GM12878 (cell line): Measurements from ENCODE around the gene PPOX. TPM values are rescaled to one million over a fixed set of nuclear protein-coding genes. Genes with fewer than 3 reads are reported as not detected.

Experiments used
- ATAC-seq: fragments of 200-7000 bp; cut with Tn5 transposase; 3 replicates; pipeline ENCODE4 v1.9.1; 2020; ENCODE audit warnings: mild to moderate bottlenecking, moderate library complexity
- BruUV-seq: library from RNA; stranded (reverse); fragments of 400-500 nt; replicated peaks from 2 replicates; lab custom pipeline; 2021; lab: Mats Ljungman, UMichigan
- CTCF ChIA-PET: fragments of 300-600 bp; sonication (Branson Sonifier 250); formaldehyde crosslinking; extraction: SDS; loops from one replicate; lab custom pipeline; 2021; ENCODE audit warnings: inconsistent platforms; lab: Yijun Ruan, JAX
- POLR2A ChIA-PET: fragments of 350-600 bp; formaldehyde crosslinking; extraction: SDS; loops from one replicate; lab custom pipeline; 2021; ENCODE audit warnings: inconsistent platforms; lab: Charles Lee
- RAD21 ChIA-PET: fragments of 300-600 bp; sonication (Branson Sonifier 250); formaldehyde crosslinking; loops from one replicate; lab custom pipeline; 2023; ENCODE audit warnings: antibody characterized with exemption; ENCODE audit not compliant: unreplicated experiment; lab: Charles Lee
- SMC1A ChIA-PET: fragments of 300-600 bp; sonication (Branson Sonifier 250); formaldehyde crosslinking; loops from one replicate; lab custom pipeline; 2023; ENCODE audit not compliant: unreplicated experiment, uncharacterized antibody; lab: Charles Lee
- DNase-seq: peaks from one replicate; pipeline ENCODE4 v3.0.0-alpha.2; 2011; ENCODE audit warnings: low read depth, low spot score
- FAIRE-seq: peaks from 3 replicates; lab custom pipeline; 2011; peaks lifted over from hg19 to GRCh38; lab: Jason Lieb, UNC
- H2AFZ ChIP-seq: 2 replicates; pipeline ENCODE4 v1.6.0; 2011; ENCODE audit warnings: low read depth, low read length, control low read depth; ENCODE audit not compliant: control insufficient read depth
- H3K27ac ChIP-seq: 2 replicates; pipeline ENCODE4 v1.5.1; 2011; ENCODE audit warnings: control low read depth; ENCODE audit not compliant: control insufficient read depth, insufficient read depth
- H3K27me3 ChIP-seq, 2 experiments: replicated peaks in 1 of 2; 2 replicates each; pipeline versions ENCODE4 v1.6.0 to v1.6.1; 2011; ENCODE audit warnings: low read length in 1 of 2; ENCODE audit not compliant: control insufficient read depth in 2 of 2, insufficient read depth in 2 of 2
- H3K36me3 ChIP-seq, 2 experiments: 2 replicates each; pipeline ENCODE4 v1.5.1; 2011; ENCODE audit warnings: low read length in 1 of 2; ENCODE audit not compliant: control insufficient read depth in 2 of 2, insufficient read depth in 2 of 2
- H3K4me1 ChIP-seq: 2 replicates; pipeline ENCODE4 v1.6.1; 2011; ENCODE audit warnings: mild to moderate bottlenecking, low read length, moderate library complexity, mixed read lengths; ENCODE audit not compliant: control insufficient read depth, insufficient read depth
- H3K4me2 ChIP-seq: 2 replicates; pipeline ENCODE4 v1.6.0; 2011; ENCODE audit warnings: control low read depth; ENCODE audit not compliant: control insufficient read depth, insufficient read depth
- H3K4me3 ChIP-seq: fragments of 200-600 bp; sonication (generic); 2 replicates; pipeline ENCODE4 v1.5.1; 2016
- H3K79me2 ChIP-seq: 2 replicates; pipeline ENCODE4 v1.6.0; 2011; ENCODE audit warnings: low read length; ENCODE audit not compliant: control insufficient read depth, insufficient read depth
- H3K9ac ChIP-seq: 2 replicates; pipeline ENCODE4 v1.8.0; 2011; ENCODE audit warnings: low read length, control low read depth, mixed read lengths; ENCODE audit not compliant: control insufficient read depth, insufficient read depth
- H3K9me3 ChIP-seq: replicated peaks from 3 replicates; pipeline ENCODE4 v1.5.1; 2011; ENCODE audit warnings: mild to moderate bottlenecking, low read length; ENCODE audit not compliant: control insufficient read depth, insufficient read depth
- H4K20me1 ChIP-seq: 2 replicates; pipeline ENCODE4 v1.6.0; 2011; ENCODE audit not compliant: control insufficient read depth, insufficient read depth
- CHD4 ChIP-seq: fragments of 200-600 bp; sonication (generic); IDR thresholded peaks from 2 replicates; pipeline ENCODE4 v1.6.1; 2016; ENCODE audit warnings: mild to moderate bottlenecking
- ELK1 ChIP-seq: IDR thresholded peaks from 2 replicates; pipeline ENCODE4 v1.6.1; 2012; ENCODE audit warnings: low read depth, low read length, improper control_type of control experiment
- HDGF ChIP-seq: fragments of 450-650 bp; IDR thresholded peaks from 2 replicates; pipeline ENCODE4 v1.6.1; 2016; ENCODE audit warnings: antibody characterized with exemption
- KDM1A ChIP-seq: fragments of 200-600 bp; sonication (generic); IDR thresholded peaks from 2 replicates; pipeline ENCODE4 v1.6.1; 2016; ENCODE audit warnings: borderline replicate concordance
- NBN ChIP-seq: fragments of 450-650 bp; IDR thresholded peaks from 2 replicates; pipeline ENCODE4 v1.6.1; 2016
- NR2F1 ChIP-seq: fragments of 450-650 bp; conservative IDR thresholded peaks from 2 replicates; pipeline ENCODE4 v1.6.1; 2017; ENCODE audit warnings: mild to moderate bottlenecking
- ZBTB11 ChIP-seq: fragments of 450-650 bp; formaldehyde crosslinking; IDR thresholded peaks from 2 replicates; pipeline ENCODE4 v1.5.0; 2022; ENCODE audit warnings: mild to moderate bottlenecking, missing genetic modification characterization
- WGBS: methylation state at CpG from one replicate; pipeline ENCODE4 v1.1.6; 2016; ENCODE audit warnings: low lambda C conversion rate; ENCODE audit not compliant: insufficient replicate concordance, insufficient coverage; ENCODE audit errors: missing lambda C conversion rate; 5-methylcytosine and 5-hydroxymethylcytosine counted together
- in situ Hi-C: fragments of 300-500 bp; cut with MboI; formaldehyde crosslinking; loops from 9 replicates; pipeline ENCODE4 v1.14.3; 2018; ENCODE audit warnings: mixed read lengths
- intact Hi-C: fragments of 100-400 bp; cut with micrococcal nuclease; formaldehyde crosslinking; loops from one replicate; pipeline ENCODE4 v1.14.2; 2022; ENCODE audit not compliant: unreplicated experiment
- polyA plus RNA-seq, 11 experiments: library from polyadenylated mRNA; depleted of rRNA in 4 of 11; unstranded in 6 of 11; stranded (reverse) in 5 of 11; fragments of >200 nt; fragmentation: Nextera tagmentation in 4 of 11; fragmentation: Illumina TruSeq in 1 of 11; extraction: Ambion mirVana in 4 of 11; extraction: Trizol in 1 of 11; gene quantifications; 1 replicate in 1 of 11; 2 replicates in 10 of 11; pipeline versions ENCODE4 v1.2.1 to v1.2.3, GENCODE V29; 2011 to 2016; ENCODE audit warnings: inconsistent platforms in 2 of 11, missing spikeins in 2 of 11, low read depth in 1 of 11
- total RNA-seq, 4 experiments: library from RNA; depleted of rRNA in 3 of 4; stranded (reverse); fragments of >200 nt in 3 of 4; fragmentation: Illumina TruSeq in 1 of 4; extraction: Trizol in 1 of 4; gene quantifications; 2 replicates each; pipeline versions ENCODE4 v1.2.1 to v1.2.3, GENCODE V29; 2013 to 2021

Gene PPOX
- total and polyA plus RNA-seq, 10 of the 15 experiments (the other 5 are each of a cell fraction or from before 2014, with no cell fraction given): 8.9 to 31.5 (median 20.3) TPM

- no peaks in the 10 kb centered on the region for H3K9me3 ChIP-seq
- H3K79me2 ChIP-seq: peaks cover 14% of the 10 kb centered on the region
- H3K36me3 ChIP-seq: peaks cover 0 to 15% of the 10 kb centered on the region in 2 experiments
- peaks cover 15% of the 10 kb centered on the region for H3K4me1 ChIP-seq
- ChIA-PET RAD21 (no interaction called here), SMC1A (no interaction called here), POLR2A (no interaction called here), CTCF (no interaction called here)
- H4K20me1 ChIP-seq: no peaks in the 10 kb centered on the region
- peak overlapping the region; percentile 82 for H2AFZ ChIP-seq
- BruUV-seq: no TSS peak
- FAIRE-seq (no peak), ATAC-seq (no peak), DNase-seq (no peak)
- TF ChIP-seq NR2F1 (0 out of 2 replicates have a peak, but pooled peaks have one; percentile 7), ZBTB11 (0 out of 2 replicates have a peak, but pooled peaks have one; percentile 16), CHD4 (no peak), ELK1 (no peak), KDM1A (no peak), HDGF (peak; percentile 20; the same call in 1 of the 2 replicates), NBN (no peak)
- H3K27me3 ChIP-seq: no peaks in the 10 kb centered on the region
- WGBS: 19% methylated on average over 11 of the region's 11 CpGs
- H3K4me2 ChIP-seq: peak overlapping the region; percentile 97
- peak overlapping the region; percentile 68 for H3K27ac ChIP-seq
- intact Hi-C loops (no loop called here), in situ Hi-C loops (no loop called here)
- H3K4me3 ChIP-seq: peak overlapping the region; percentile 83
- H3K9ac ChIP-seq: peak overlapping the region; percentile 89
These were observed 6.3 kb upstream of the PPOX start for GRCh38 chr1:161159913-161160243.
